ENCODE measurements around the gene WDR82. TPM values are rescaled to one million over a fixed set of nuclear protein-coding genes. Genes with fewer than 3 reads are reported as not detected.

WDR82 gene
- total and polyA plus RNA-seq, 7 donors: 22.2 to 54.9 (median 46.8) TPM

DNA sequence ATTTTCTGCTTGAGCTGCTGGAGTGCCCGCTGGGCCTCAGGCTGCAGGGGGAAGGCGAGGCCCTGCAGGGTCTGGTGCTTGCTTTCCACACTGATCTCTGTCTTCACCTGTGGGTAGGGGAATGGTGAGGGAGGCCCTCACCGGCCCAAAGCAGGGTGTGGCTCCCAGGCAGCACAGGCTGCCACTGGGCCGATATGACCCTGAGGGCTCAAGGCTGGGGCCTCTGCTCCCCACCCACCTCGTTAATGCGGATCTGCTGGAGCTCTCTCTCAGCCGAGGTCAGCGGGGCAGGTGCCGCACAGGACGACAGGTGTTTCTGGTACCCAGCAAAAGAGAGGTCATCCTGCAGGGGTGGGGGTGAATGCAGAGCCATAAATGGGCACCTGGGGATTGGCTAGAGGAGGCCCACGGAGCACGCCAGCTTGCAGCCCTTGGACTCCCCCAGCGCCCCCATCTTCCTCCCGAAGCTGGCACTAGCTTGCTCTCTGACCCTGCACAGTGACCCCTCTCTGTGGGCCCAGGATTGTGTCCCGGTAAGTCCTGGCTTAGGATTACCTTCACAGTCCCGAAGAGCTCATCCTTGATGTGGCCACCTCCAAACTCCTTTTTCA is 47.5 kb downstream of the WDR82 start:
- no peak for DNase-seq
- TF ChIP-seq POLR2AphosphoS5 (IDR thresholded peaks at IDR 0.05): no peak
- TF ChIP-seq EP300 (IDR thresholded peaks at IDR 0.05): no peak
- TF ChIP-seq, protein P1, sequence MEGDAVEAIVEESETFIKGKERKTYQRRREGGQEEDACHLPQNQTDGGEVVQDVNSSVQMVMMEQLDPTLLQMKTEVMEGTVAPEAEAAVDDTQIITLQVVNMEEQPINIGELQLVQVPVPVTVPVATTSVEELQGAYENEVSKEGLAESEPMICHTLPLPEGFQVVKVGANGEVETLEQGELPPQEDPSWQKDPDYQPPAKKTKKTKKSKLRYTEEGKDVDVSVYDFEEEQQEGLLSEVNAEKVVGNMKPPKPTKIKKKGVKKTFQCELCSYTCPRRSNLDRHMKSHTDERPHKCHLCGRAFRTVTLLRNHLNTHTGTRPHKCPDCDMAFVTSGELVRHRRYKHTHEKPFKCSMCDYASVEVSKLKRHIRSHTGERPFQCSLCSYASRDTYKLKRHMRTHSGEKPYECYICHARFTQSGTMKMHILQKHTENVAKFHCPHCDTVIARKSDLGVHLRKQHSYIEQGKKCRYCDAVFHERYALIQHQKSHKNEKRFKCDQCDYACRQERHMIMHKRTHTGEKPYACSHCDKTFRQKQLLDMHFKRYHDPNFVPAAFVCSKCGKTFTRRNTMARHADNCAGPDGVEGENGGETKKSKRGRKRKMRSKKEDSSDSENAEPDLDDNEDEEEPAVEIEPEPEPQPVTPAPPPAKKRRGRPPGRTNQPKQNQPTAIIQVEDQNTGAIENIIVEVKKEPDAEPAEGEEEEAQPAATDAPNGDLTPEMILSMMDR (IDR thresholded peaks at IDR 0.05): no peak
- TF ChIP-seq POLR2A (IDR thresholded peaks at IDR 0.05): no peak
- intact Hi-C loops (cut with DNase I): loop anchor here (1.0 kb wide), 1 partner anchor 108 kb away; no protein-coding TSS in a partner anchor
- Histone ChIP-seq H3K36me3 (peaks cover 26 to 74% (median 42%) of the 10 kb centered on the region in 4 donors), H3K27me3 (no peaks in the 10 kb centered on the region), H3K27ac (no peak overlapping the region), H3K9me3 (no peaks in the 10 kb centered on the region), H3K4me3 (no peak overlapping the region), H3K4me1 (peaks cover 0 to 43% (median 28%) of the 10 kb centered on the region in 4 donors)
- 86 to 89% methylated on average over 16 of the region's 16 CpGs for WGBS, 2 donors

DNA sequence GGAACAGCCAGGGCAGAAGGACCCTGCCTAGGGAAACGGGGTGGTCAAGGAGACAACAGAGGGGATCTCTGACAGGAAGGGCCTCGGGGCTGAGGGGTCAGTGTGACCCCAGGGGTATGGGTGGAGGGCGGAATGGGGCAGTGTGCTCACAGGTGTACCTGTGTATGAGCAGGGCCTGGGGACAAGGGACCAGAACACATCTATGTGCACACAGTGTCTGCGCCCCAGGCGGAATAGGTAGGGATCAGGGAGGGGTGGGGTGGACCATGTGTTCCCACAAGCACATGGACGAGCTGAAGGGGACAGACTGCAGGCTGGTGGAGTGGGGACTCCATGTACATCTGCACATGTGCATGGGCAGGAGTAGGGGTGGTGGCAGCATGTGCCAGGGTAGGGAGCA is 48.0 kb downstream of the WDR82 start:
- DNase-seq: no peak
- Histone ChIP-seq H3K9me3 (no peaks in the 10 kb centered on the region), H3K27me3 (no peaks in the 10 kb centered on the region), H3K27ac (no peak overlapping the region), H3K4me1 (peaks cover 0 to 38% (median 23%) of the 10 kb centered on the region in 4 donors), H3K4me3 (no peak overlapping the region), H3K36me3 (peaks cover 26 to 74% (median 42%) of the 10 kb centered on the region in 4 donors)
- 94 to 95% methylated on average over 6 of the region's 6 CpGs for WGBS, 2 donors
- TF ChIP-seq EP300 (IDR thresholded peaks at IDR 0.05): no peak
- no peak for TF ChIP-seq POLR2AphosphoS5 (IDR thresholded peaks at IDR 0.05)
- TF ChIP-seq, protein P1 (IDR thresholded peaks at IDR 0.05): no peak
- no peak for TF ChIP-seq POLR2A (IDR thresholded peaks at IDR 0.05)
- intact Hi-C loops (cut with DNase I): no loop called here

DNA sequence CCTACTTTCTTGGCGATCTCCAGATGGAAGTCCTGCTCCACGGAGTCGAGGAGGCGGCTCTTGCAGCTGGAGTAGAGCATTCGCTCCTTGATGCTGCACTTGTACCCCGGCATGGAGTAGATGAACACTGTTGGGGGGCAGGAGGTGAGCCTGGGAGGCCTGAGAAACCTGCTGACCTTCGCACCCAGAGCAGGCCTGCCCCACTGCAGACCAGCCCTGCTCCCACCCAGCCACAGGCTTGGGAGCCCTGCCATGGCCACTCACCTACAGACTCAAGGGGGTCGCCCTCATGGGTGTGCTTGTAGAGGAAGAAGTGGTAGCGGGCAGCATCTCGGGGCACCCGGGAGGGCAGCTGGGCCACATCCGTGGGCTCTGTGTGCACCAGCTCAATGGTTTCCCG is 48.8 kb downstream of the WDR82 start:
- TF ChIP-seq POLR2A (IDR thresholded peaks at IDR 0.05) (no peak), POLR2AphosphoS5 (IDR thresholded peaks at IDR 0.05) (no peak), EP300 (IDR thresholded peaks at IDR 0.05) (no peak)
- TF ChIP-seq, protein P1 (IDR thresholded peaks at IDR 0.05): no peak
- H3K36me3 ChIP-seq: peaks cover 26 to 72% (median 40%) of the 10 kb centered on the region in 4 donors

DNA sequence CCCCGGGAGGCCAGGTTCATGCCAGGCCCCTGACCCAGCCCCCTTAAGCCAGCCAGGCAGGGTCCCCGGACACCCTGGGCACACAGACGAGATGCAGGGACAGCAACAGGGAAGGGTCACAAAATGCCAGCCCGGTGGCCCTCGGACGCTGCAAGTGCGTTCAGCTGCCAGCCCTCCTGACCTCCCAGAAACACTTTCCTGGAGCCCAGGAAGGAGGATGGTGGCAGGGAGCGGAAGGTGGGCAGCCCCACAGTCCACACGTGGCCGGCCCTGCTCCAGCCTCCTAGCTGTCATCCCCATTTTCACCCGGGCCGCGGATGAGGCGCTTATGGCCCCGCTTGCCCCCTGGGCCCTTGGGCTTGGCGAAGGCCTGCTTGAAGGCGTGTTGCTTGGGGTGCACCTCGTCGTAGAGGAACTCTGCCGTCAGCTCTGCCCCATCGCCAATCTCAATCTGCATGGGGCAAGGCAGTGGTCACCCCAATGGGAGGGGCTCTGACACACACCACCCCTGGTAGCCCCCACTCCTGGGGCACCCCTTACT is 49.6 kb downstream of the WDR82 start:
- Histone ChIP-seq H3K27me3 (no peaks in the 10 kb centered on the region), H3K27ac (no peak overlapping the region), H3K4me3 (no peak overlapping the region), H3K9me3 (no peaks in the 10 kb centered on the region), H3K4me1 (peaks cover 0 to 22% (median 13%) of the 10 kb centered on the region in 4 donors), H3K36me3 (peaks cover 26 to 63% (median 38%) of the 10 kb centered on the region in 4 donors)
- intact Hi-C loops (cut with DNase I): no loop called here
- WGBS, 2 donors: 93 to 95% methylated on average over 21 of the region's 21 CpGs
- no peak for DNase-seq
- TF ChIP-seq POLR2A (IDR thresholded peaks at IDR 0.05): no peak

More for the DNA sequence above, 48.8 kb downstream of the WDR82 start:
- intact Hi-C loops (cut with DNase I): no loop called here
- no peak overlapping the region for H3K4me3 ChIP-seq
- 96 to 97% methylated on average over 13 of the region's 13 CpGs for WGBS, 2 donors
- no peak for DNase-seq
- no peaks in the 10 kb centered on the region for H3K9me3 ChIP-seq
- H3K27me3 ChIP-seq: no peaks in the 10 kb centered on the region
- H3K4me1 ChIP-seq: peaks cover 0 to 30% (median 17%) of the 10 kb centered on the region in 4 donors
- H3K27ac ChIP-seq: no peak overlapping the region

DNA sequence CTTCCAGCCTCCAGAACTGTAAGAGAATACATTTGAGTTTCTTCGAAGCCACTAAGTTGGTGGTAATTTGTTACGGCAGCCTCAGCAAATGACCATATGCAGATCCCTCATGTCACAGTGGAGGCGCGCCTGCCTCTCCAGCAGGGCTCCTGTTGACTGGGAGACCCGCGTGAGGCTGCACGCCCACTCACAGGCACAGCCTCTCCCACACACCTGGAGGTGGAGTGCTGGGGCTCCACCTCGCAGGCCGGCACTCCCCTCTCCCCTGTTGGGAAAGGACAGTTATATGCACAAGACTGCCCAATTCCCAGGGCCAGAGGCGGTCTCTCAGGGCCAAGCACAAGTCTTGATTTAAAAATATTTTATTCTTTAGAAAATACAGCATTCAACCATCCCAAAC is 50.2 kb downstream of the WDR82 start:
- H3K27me3 ChIP-seq: no peaks in the 10 kb centered on the region
- H3K9me3 ChIP-seq: no peaks in the 10 kb centered on the region
- DNase-seq: no peak
- no peak overlapping the region for H3K4me3 ChIP-seq
- TF ChIP-seq POLR2A (IDR thresholded peaks at IDR 0.05) (no peak), EP300 (IDR thresholded peaks at IDR 0.05) (no peak)
- H3K4me1 ChIP-seq: peaks cover 0 to 18% (median 13%) of the 10 kb centered on the region in 4 donors
- WGBS, 2 donors: 85 to 88% methylated on average over 10 of the region's 10 CpGs
- intact Hi-C loops (cut with DNase I): no loop called here
- peaks cover 26 to 58% (median 38%) of the 10 kb centered on the region in 4 donors for H3K36me3 ChIP-seq
- no peak overlapping the region for H3K27ac ChIP-seq
